IPS DF 4.7 (cell line): Measurements from ENCODE around the gene GAMT.

Source experiments
- DNase-seq: peaks from one replicate; pipeline ENCODE4 v3.0.0-alpha.2; 2013; ENCODE audit warnings: low spot score; ENCODE audit errors: extremely low read depth

The GAMT gene

DNA sequence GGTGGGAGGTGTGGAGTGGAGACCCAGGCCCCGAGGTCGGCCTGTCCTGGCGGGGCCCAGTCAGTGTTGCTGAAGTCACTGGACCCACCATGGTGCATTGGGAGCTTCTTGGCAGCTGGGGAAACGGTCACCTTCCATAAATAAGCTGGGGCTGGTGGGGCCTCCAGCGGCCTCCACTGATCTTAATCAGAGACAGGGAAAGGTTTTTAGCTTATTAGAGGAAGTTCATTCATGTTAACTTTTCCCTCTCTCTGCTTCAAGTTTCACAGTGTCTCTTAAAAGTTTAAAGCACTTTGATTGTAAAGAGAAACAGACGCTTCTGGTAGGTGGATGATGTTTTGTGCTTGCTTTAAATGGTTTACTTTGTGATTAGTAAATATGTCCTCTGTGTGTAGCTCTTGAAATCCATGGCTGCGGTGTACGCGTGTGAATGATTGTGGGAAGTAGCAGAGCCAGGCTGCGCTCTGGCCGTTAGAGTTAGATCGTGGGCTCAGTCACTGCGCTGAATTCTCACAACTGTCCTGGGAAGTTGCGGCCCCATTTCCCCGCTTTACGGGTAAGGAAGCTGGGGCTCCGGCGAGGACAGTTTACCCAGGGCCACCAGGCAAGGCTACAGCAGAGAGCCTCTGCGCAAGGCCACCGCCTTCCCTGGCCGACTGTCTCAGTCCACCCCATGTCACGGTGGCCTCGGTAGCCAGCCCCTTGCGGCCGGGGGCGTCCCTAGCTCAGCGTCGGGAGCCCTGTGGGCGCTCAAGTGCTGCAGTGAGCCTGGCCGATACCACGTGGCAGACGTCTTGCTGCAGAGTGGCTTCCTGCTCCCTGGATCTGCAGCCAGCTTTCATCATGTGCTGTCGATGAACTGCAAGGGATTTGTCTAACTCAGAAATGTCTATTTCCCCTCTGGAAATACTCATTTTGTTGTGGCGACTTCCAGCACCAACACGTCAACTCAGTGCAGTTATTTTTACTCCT lies 34.2 kb downstream of the GAMT start:
- DNase-seq = no peak

- DNase-seq = no peak
Observed at GRCh38 chr19:1366296-1366695, 35.0 kb downstream of the GAMT start.

DNA sequence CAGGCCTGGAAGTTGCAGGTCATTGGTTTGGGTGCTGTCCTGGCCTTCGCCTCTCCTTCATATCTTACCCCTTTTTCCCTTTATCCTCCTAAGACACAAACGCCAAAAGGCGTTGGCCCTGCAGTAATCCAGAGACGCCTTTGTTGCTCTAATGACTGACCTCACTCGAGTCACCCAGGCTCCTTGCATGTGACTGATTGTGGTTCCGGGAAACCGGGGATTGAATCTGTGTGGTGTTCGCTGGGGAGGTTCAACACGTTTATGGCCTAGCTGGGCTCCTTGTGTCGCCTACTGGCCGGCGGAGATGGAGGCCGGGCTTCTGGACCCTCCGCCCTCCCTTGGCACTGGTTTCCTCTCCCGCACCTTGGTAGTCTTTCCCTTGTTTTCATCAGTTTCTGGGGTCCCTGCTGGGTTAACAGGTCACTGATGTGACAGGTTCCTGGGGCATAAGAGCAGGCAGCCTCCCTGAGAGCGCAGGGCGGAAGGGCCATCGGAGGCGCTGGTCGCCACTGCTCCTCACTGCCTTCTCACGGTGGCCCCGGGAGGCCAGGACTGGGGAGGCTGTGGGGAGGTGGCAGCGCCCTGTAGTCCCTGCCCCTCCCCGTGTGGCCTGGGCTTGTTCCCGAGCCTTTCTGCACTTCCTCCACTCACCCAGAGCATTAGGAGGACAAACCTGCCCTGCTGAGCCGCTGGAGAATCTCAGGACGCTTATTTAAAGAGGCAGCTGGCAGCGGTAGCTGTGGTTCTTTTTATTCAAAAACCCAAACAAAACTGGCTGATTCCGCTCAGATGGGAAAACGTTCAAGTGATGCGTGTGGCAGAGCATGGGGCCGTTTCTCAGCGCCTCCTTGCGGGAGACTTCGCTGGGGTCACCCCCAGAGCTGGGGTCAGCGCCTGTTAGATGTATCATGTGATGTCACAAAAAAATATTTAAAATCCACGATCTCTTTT lies 35.7 kb downstream of the GAMT start:
- no peak for DNase-seq

DNA sequence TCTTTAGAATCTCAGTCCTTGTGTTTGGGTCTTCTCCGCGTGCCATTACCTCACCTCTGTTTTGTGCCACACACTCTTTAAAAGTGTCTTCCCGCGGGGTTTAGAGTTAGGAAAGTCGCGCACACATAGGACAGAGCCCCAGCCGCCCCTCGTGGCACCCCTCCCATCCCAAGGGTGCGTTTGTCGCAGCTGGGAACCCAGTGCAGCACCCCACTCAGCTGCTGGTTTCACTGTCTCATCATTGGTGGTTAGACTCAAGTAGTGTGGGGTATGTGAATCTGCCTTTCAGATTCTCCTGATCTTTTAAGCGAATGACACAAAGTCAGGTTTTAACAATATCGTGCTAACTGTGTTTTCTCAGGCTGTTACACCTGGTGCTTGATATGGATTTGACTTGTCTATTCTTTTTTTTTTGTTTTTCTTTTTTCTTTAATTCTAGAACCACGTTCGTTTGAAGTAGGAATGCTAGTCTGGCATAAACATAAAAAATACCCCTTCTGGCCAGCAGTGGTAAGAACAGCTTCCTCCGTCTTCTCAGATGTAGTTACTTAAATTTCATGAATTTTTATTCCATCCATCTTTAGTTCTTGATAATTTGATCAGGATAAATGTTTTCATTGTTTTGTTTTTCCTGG lies 37.2 kb downstream of the GAMT start:
- DNase-seq = no peak

GRCh38 chr19:1363599-1363998 lies 37.7 kb downstream of the GAMT start:
- no peak for DNase-seq

DNA sequence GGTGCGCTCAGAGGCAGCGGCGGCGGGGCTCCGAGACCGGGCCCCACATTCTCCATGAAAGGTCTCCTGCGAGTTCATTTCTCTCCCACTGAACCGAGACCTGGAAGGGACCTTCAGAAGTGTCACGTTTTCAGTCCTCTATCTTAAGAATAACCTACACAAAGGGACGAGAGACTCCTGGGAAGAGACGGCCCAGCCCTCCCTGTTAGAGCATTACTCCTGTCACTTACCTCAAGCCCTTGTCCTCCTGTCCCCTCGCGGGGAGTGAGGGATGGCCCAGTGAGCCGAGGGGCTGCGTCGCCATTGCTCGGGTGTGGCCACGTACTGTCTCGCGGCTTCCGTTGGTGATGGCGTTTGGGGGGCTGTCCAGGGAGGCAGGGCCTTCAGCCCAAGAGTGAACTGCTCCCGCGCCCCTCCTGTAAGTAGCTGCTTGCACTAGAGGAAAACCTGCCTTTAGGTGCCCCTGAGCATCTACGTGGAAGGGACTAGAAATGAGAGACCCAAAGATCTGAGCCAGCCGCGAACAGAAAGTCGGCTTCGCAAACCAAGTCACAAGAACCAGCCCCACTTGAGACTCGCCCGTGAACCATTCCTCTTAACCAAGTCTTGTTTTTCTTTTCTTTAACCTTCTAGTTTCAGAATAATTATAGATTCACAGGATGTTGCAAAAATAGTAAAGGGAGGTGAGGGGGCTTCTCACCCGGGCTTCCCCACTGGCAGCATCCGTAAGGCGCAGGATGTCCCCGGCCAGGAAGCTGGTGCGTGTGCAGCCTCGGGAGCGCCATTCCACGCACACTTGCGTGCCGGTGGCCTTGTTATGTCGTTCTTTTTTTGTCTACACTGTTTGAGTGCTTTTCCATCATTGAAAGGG lies 38.7 kb downstream of the GAMT start:
- DNase-seq = no peak

GRCh38 chr19:1361601-1362386 lies 39.5 kb downstream of the GAMT start:
- no peak for DNase-seq

- DNase-seq = no peak
Observed at GRCh38 chr19:1360818-1361461, 40.4 kb downstream of the GAMT start.

DNA sequence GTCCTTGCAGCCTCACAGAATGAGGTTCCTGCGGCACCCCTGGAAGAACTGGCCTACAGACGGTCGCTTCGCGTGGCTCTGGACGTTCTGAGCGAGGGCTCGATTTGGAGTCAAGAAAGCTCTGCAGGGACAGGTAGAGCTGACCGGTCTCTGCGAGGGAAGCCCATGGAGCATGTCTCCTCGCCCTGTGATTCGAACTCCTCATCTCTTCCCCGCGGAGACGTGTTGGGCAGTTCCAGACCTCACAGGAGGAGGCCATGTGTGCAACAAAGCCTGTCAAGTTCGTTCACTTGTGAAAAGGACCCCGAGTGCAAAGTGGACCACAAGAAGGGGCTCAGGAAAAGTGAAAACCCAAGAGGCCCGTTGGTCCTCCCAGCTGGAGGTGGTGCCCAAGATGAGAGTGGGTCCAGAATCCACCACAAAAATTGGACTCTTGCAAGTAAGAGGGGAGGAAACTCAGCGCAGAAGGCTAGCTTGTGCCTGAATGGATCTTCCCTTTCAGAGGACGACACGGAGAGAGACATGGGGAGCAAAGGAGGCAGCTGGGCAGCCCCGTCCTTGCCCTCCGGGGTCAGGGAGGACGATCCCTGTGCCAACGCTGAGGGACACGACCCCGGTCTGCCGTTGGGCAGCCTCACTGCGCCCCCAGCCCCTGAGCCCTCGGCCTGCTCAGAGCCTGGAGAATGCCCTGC lies 41.1 kb downstream of the GAMT start:
- no peak for DNase-seq

DNA sequence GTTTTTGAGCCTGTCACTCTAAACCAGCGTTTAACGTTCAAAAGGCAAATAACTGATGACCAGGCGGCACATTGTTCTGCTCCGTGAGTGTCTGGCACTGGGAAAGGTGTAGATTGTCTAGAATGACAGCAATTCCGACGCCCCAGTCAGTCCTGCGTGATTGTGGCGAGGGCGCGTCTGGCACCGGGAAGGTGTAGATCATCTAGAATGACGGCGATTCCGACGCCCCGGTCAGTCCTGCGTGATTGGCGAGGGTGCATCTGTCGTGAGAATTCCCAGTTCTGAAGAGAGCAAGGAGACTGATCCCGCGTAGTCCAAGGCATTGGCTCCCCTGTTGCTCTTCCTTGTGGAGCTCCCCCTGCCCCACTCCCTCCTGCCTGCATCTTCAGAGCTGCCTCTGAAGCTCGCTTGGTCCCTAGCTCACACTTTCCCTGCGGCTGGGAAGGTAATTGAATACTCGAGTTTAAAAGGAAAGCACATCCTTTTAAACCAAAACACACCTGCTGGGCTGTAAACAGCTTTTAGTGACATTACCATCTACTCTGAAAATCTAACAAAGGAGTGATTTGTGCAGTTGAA lies 43.7 kb downstream of the GAMT start:
- DNase-seq = no peak

DNA sequence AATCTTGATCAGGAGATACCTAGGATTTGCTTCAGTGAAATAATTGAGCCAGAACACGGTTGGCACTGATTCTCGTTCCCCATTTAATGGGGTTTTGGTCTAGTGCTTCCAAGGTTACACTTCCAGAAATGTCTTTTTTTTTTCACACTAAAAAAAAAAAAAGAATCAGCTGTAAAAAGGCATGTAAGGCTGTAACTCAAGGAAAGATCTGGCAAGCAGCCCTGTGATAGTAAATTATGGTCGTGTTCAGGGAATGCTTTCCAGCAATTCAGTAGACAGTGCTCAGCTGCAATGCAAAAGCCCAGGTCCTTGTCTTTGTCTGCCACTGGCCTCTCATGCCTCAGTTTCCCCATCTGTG lies 44.9 kb downstream of the GAMT start:
- DNase-seq = no peak

GRCh38 chr19:1355568-1356507 lies 45.5 kb downstream of the GAMT start:
- no peak for DNase-seq

- DNase-seq = no peak
Observed at GRCh38 chr19:1354970-1355567, 46.3 kb downstream of the GAMT start.

DNA sequence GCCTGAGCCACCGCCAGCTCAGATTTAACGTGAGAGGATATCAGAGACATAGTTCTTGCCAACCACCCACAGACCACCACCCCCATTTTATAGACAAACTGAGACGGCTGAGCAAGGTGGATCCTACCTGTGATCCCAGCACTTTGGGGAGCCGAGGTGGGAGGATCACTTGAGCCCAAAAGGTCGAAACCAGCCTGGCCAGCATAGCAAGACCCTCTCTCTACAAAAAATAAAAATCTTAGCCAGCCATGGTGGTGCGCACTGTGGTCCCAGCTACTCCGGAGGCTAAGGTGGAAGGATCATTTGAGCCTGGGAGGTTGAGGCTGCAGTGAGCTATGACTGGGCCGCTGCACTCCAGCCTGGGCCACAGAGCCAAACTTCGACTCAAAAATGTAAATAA lies 48.2 kb downstream of the GAMT start:
- no peak for DNase-seq

DNA sequence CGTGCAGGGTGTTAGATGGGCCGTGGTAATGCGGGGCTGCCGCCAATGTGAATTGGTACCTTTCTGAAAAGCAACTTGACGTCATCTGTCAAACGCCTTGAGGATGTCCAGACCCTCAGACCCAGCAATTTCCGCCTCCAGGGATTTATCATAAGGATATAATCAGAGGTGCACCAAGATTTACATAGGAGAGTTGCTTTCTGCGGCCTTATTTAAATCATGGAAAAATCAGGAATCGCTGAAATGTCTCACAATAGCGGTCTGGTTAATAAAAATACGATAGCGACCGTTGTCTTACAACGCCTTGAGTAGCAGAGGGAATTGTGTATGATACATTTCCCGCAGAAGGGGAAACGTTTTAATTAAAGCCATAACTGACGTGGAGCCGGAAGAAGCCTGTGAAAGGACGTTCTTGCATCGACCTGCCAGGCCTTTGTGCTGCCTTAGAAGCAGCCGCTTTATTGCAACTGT lies 49.9 kb downstream of the GAMT start:
- DNase-seq = no peak

- no peak for DNase-seq
Observed at GRCh38 chr19:1350867-1351266, 50.5 kb downstream of the GAMT start.

DNA sequence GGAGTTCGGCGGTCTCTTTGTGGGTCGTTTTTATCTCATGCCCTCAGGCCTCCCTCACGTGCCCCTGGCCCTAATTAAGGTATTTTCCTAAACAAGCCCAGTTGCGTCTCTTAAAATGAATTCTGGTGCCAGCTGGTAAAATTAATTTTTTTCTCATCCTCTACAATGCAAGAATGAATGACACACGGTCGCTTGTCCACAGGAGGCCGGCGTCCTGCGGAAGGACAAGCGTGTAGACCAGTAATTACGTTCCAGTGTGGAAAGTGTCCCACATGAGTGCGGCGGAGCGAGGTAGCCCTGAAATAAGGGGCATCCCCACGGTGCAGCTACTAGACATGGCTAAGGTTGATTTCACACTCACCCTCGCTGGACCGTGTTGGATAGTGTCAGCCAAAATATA lies 52.1 kb downstream of the GAMT start:
- no peak for DNase-seq
